Retinal pigment epithelial cell (primary cell): ENCODE data around the gene ZNF146.
A peak's percentile ranks its signal among the peaks of the same experiment; 100 is the strongest.

Source experiments
- DNase-seq: peaks from one replicate; pipeline ENCODE4 v3.0.0-alpha.2; 2010; ENCODE audit warnings: low read depth
- H3K4me3 ChIP-seq: 2 replicates; pipeline ENCODE4 v1.5.1; 2011; ENCODE audit warnings: mild to moderate bottlenecking, low read length, control low read depth, moderate library complexity
- TF ChIP-seq, protein P1 (sequence below): conservative IDR thresholded peaks from 2 replicates; pipeline ENCODE4 v1.5.1; 2011; ENCODE audit warnings: low read depth, low read length, control low read depth, inconsistent platforms

The ZNF146 gene

DNA sequence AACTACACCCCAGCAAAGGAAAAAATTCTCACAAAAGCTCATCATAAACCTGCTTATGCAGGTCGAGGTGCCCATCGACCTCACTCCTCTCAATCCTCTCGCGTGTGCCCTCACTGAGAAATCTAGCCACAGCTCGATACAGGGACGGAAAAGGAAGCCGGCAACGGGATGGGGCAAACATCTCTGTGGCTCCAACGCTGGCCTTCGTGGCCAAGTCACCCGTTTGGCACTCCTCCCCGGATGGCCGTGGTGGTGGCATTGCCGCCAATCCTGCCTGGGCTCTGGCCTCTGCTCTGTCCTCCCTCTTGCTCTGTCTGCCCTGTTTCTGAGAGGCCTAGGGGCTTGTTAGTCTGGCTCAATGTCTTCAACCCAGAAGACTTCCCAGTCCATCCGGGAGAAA is 41.2 kb downstream of the ZNF146 start:
- TF ChIP-seq, protein P1, sequence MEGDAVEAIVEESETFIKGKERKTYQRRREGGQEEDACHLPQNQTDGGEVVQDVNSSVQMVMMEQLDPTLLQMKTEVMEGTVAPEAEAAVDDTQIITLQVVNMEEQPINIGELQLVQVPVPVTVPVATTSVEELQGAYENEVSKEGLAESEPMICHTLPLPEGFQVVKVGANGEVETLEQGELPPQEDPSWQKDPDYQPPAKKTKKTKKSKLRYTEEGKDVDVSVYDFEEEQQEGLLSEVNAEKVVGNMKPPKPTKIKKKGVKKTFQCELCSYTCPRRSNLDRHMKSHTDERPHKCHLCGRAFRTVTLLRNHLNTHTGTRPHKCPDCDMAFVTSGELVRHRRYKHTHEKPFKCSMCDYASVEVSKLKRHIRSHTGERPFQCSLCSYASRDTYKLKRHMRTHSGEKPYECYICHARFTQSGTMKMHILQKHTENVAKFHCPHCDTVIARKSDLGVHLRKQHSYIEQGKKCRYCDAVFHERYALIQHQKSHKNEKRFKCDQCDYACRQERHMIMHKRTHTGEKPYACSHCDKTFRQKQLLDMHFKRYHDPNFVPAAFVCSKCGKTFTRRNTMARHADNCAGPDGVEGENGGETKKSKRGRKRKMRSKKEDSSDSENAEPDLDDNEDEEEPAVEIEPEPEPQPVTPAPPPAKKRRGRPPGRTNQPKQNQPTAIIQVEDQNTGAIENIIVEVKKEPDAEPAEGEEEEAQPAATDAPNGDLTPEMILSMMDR: no peak
- no peak for DNase-seq
- no peak overlapping the region for H3K4me3 ChIP-seq

DNA sequence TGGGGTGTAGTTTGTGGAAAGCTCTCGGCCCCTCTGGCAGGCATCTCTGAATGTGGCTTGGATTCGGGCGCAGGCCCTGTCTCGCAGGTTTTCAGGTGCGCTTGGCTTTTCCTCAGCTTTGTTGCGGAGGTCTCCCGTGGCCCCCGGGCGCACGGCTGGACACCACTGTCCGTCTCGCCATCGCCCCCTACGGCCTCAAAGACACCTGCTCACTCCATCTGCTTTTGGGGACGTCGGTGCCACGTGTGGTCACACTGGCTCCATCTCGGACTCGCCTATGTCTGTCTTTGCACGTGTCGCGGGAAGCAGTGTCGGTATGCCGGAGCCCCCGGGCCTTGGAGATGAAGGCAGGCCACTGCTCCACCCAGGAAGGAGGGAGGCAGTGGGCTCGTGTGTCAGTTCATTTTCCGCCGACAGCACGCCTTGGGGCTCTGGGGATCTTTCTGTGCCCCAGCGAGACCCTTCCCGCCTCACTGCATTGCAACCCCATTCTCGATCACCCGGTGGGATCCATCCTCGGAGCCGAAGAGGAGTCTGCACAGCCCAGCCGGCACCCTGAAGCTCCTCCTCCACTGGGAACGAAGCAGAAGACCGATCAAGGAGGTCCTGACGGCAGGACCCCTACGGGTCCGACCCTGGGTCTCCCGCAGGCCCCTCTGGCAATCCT is 42.1 kb downstream of the ZNF146 start:
- DNase-seq: no peak
- H3K4me3 ChIP-seq: peak overlapping the region; percentile 42
- TF ChIP-seq, protein P1: no peak

DNA sequence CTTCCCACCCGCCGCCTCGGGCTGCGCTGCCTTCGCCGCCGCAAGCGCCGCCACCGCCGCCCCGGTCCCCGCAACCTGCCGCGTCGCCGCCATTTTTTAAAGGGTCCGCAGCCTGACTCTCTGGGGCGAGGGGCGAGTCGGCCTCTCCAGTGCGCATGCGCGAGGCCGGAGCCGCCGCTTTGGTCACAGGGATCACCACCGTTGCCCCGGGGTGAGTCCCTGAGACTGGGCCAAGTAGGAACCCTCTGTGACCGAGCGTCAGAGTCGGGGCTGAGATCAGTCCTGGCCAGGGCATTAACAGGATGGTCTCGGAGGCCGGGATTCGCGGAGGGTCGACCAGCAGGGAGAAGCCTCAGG is 42.6 kb downstream of the ZNF146 start:
- TF ChIP-seq, protein P1: no peak
- peak overlapping the region; percentile 42 for H3K4me3 ChIP-seq
- DNase-seq: no peak

DNA sequence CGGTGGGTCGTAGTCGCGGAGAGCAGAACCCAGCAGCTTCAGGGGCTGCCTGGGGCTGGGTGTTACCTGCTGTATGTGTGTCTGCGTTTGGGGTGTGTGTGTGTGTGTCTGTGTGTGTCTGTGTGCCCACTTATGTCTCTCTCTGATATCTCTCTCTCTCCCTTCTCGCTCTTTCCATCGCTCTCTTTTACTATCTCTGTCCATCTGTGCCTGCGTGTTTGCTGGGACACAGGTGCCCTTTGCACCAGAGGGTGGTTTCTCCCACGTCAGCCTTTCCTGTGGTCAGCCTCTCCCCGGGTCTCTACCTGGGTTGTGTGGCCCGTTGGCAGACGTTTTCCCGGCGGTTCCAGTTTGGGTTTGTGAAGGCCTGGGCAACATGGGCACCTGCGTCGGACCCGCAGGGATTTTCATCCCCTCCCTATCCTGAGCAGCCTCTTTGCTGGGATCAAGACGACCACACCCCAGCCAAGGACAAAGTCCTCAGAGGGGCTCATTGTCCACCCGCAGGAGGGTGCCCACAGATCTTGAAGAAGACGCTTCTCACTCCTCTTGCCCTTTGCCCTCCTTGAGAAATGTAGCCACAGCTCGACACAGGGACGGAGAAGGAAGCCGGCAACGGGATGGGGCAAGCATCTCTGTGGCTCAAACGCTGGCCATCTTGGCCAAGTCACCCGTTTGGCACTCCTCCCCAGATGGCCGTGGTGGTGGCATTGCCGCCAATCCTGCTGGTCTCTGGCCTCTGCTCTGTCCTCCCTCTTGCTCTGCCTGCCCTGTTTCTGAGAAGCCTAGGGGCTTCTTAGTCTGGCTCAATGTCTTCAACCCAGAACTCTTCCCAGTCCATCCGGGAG is 43.3 kb downstream of the ZNF146 start:
- no peak for DNase-seq

DNA sequence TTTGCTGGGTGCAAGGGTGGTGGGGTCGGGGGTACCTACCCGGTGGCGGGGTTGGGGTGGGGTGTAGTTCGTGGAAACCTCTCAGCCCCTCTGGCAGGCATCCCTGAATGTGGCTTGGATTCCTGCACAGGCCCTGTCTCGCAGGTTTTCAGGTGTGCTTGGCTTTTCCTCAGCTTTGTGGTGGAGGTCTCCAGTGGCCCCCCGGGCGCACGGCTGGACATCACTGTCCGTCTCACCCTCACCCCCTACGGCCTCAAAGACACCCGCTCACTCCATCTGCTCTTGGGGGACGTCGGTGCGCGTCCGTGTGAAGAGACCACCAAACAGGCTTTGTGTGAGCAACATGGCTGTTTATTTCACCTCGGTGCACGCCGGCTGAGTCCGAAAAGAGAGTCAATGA is 44.3 kb downstream of the ZNF146 start:
- DNase-seq: no peak
- H3K4me3 ChIP-seq: no peak overlapping the region
- TF ChIP-seq, protein P1: no peak

More for the DNA sequence above, 43.3 kb downstream of the ZNF146 start:
- no peak overlapping the region for H3K4me3 ChIP-seq
- TF ChIP-seq, protein P1: no peak

DNA sequence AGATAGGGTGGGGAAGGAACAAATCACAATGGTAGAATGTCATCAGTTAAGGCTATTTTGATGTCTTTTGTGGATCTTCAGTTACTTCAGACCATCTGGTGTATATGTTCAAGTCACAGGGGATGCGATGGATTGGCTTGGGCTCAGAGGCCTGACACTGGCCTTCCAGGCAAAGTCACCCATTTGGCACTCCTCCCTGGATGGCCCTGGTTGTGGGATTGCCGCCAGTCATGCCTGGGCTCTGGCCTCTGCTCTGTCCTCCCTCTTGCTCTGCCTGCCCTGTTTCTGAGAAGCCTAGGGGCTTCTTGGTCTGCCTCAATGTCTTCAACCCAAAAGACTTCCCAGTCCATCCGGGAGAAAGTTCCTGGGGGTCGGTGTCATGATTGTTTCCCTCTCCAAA is 50.2 kb downstream of the ZNF146 start:
- no peak overlapping the region for H3K4me3 ChIP-seq
- DNase-seq: no peak
- TF ChIP-seq, protein P1: no peak
